K562 (cell line): ENCODE results near the gene GPR12. TPM values are rescaled to one million over a fixed set of nuclear protein-coding genes. Genes with fewer than 3 reads are reported as not detected.

Experiments used
- FOXA3 ChIP-seq, 2 experiments: fragments of 450-650 bp in 1 of 2; sonication (generic) in 1 of 2; formaldehyde crosslinking; IDR thresholded peaks in 1 of 2; conservative IDR thresholded peaks in 1 of 2; 2 replicates each; pipeline versions ENCODE4 v1.4.0 to v1.8.0; 2020 to 2022; ENCODE audit warnings: mild to moderate bottlenecking in 2 of 2, missing genetic modification reagents in 1 of 2
- polyA plus RNA-seq, 8 experiments: library from polyadenylated mRNA; depleted of rRNA in 4 of 8; stranded (reverse) in 5 of 8; unstranded in 3 of 8; fragments of >200 nt; fragmentation: Nextera tagmentation in 2 of 8; fragmentation: Illumina TruSeq in 1 of 8; extraction: Ambion mirVana in 2 of 8; extraction: Trizol in 1 of 8; gene quantifications; 2 replicates each; pipeline versions ENCODE4 v1.2.1 to v1.2.3, GENCODE V29; 2011 to 2014; ENCODE audit warnings: inconsistent platforms in 1 of 8, missing spikeins in 1 of 8
- total RNA-seq, 7 experiments: library from RNA; depleted of rRNA in 6 of 7; stranded (reverse); fragments of >200 nt in 6 of 7; fragmentation: Illumina TruSeq in 2 of 7; extraction: Trizol in 2 of 7; gene quantifications; 2 replicates each; pipeline versions ENCODE4 v1.2.1 to v1.2.3, GENCODE V29; 2011 to 2021; ENCODE audit warnings: low replicate concordance in 1 of 7
- TF ChIP-seq, protein P1 (sequence below): fragments of 250-450 bp; sonication (Bioruptor Pico); IDR thresholded peaks from 2 replicates; pipeline ENCODE4 v1.4.0; 2020

Gene GPR12
- total and polyA plus RNA-seq, 9 of the 15 experiments (the other 6 are each of a cell fraction or from before 2014, with no cell fraction given) = not detected

DNA sequence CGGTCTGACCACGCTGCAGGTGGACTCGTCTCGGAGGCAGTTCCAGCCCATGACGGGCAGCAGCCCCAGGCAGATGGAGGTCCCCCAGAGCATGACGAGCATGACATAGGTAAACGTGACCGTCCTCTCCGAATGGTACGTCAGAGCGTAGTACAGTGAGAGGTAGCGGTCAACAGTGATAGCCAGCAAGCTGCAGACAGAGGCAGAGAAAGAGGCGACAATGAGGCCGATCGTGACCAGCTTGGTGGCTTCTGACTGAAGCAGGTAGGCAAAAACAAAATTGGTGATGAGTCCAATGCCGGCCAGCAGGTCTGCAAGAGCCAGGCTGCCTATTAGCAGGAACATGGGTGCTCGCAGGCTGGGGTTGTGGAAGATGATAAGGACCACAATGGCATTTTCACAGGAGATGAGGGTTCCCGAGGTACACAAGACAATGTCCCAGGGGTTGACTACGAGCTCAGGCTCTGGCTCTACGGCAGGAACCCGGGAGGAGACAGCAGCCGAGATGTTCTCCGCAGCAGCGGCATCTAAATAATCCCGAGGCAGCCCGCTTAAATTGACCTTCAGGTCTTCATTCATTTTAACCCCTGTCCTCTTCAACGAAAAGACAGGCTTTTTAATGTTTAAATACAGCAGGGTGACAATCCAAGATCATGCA is 1.2 kb downstream of the GPR12 start (continued):
- TF ChIP-seq, protein P1, sequence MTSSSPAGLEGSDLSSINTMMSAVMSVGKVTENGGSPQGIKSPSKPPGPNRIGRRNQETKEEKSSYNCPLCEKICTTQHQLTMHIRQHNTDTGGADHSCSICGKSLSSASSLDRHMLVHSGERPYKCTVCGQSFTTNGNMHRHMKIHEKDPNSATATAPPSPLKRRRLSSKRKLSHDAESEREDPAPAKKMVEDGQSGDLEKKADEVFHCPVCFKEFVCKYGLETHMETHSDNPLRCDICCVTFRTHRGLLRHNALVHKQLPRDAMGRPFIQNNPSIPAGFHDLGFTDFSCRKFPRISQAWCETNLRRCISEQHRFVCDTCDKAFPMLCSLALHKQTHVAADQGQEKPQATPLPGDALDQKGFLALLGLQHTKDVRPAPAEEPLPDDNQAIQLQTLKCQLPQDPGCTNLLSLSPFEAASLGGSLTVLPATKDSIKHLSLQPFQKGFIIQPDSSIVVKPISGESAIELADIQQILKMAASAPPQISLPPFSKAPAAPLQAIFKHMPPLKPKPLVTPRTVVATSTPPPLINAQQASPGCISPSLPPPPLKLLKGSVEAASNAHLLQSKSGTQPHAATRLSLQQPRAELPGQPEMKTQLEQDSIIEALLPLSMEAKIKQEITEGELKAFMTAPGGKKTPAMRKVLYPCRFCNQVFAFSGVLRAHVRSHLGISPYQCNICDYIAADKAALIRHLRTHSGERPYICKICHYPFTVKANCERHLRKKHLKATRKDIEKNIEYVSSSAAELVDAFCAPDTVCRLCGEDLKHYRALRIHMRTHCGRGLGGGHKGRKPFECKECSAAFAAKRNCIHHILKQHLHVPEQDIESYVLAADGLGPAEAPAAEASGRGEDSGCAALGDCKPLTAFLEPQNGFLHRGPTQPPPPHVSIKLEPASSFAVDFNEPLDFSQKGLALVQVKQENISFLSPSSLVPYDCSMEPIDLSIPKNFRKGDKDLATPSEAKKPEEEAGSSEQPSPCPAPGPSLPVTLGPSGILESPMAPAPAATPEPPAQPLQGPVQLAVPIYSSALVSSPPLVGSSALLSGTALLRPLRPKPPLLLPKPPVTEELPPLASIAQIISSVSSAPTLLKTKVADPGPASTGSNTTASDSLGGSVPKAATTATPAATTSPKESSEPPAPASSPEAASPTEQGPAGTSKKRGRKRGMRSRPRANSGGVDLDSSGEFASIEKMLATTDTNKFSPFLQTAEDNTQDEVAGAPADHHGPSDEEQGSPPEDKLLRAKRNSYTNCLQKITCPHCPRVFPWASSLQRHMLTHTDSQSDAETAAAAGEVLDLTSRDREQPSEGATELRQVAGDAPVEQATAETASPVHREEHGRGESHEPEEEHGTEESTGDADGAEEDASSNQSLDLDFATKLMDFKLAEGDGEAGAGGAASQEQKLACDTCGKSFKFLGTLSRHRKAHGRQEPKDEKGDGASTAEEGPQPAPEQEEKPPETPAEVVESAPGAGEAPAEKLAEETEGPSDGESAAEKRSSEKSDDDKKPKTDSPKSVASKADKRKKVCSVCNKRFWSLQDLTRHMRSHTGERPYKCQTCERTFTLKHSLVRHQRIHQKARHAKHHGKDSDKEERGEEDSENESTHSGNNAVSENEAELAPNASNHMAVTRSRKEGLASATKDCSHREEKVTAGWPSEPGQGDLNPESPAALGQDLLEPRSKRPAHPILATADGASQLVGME (CRISPR knock-in tag) = no peak
- TF ChIP-seq FOXA3 (CRISPR knock-in tag; conservative IDR thresholded peaks at IDR 0.05 in 1 of 2, IDR thresholded peaks at IDR 0.05 in 1 of 2) = no peak
